DMS114 treated with DMSO at 0.1 percent for 48 hours (cell line): ENCODE data around the gene IQCC.

Experiments
- DNase-seq: peaks from one replicate; lab custom pipeline; 2025; ENCODE audit not compliant: unreplicated experiment; lab: John Stamatoyannopoulos, UW

IQCC gene

DNA sequence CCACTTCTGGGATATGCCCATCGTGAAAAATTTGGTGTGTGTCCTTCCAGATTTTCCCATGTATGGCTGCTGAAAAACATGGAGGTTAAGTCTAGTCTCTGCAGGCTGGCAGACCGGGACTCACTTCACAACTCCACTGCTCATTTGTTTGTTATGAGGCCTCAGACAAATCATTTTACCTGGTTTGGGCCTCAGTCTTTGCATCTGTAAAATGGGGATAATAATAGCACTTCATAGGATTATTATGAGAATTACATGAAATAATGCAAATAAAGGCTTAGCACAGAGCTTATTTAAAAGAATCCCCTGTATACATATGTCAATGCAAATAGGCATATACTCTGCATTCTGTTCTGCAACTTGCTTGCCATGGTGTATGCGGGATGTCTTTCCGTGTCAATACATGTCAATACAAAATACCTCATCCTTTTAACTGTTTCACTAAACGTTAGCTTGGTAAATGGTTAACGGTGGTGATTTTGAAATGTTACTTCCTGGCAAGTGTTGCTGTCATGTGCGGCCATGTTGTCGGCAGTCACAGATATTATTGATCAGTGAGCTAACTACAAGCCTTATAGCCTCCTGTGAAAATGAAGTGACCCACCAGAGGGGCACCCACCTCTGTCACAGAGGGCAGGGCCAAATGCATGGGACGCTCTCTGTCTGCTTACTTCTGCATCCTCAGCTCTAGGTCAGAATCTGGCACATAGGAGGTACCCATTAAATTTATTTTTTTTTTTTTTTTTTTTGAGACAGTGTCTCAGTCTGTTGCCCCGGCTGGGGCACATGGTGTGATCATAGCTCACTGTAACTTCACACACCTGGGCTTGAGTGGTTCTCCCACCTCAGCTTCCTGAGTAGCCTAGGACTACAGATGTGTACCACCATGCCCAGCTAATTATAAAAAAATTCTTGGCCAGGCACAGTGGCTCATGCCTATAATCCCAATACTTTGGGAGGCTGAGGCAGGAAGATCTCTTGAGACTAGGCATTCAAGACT, 49.9 kb downstream of the IQCC start:
- no peak for DNase-seq

DNA sequence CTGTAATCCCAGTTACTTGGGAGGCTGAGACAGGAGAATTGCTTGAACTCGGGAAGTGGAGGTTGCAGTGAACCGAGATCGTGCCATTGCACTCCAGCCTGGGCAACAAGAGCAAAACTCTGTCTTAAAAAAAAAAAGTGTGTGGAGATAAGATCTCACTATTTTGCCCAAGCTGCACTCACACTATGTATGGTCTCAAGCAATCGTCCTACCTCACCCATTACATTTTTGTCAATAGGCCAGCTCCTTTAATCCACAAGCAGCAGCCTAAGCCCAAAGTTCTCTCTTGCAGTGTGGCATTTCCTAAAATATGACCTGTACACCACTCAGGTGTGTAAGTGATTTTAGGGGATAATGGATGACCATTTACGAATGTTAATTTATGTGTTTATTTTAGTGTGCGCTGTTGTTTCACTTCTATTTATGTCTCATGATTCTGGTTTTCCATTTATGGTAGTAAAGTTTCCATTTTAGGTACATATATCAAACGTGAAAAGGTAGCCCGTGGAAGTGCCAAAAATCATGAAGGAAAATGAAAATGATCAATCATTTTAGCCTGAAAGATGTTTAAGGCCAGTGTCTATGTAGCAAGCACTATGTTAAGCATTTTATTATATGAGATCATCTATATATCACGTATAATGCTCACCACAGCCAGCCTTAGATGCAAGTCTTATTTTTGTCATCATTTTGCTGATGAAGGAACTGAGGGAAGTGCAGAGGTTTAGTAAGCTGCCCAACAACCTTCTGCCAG, 51.2 kb downstream of the IQCC start:
- no peak for DNase-seq

DNA sequence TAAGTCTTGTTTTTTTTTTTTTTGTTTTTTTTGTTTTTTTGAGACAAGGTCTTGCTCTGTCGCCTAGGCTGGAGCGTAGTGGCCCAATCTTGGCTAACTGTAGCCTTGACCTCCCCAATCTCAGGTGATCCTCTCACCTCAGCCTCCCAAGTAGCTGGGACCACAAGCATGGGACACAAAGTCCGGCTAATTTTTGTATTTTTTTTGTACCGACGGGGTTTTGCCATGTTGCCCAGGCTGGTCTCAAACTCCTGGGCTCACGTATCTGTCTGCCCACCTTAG, 51.7 kb downstream of the IQCC start:
- DNase-seq: no peak
